ENCODE results near the gene EDEM3.
"Not testable (repeated sequence)": the region's sequence is repeated elsewhere in the genome, so short reads cannot be mapped to it uniquely, and the experiment has no call there.

Gene EDEM3

GRCh38 chr1:184754476-184755225 lies at the start of gene EDEM3:
Gene EDEM3, minus strand, starts transcription at chr1:184754858. Its CDS starts 212 bp downstream, at chr1:184754646.
- DNase-seq = peak; percentile 99

DNA sequence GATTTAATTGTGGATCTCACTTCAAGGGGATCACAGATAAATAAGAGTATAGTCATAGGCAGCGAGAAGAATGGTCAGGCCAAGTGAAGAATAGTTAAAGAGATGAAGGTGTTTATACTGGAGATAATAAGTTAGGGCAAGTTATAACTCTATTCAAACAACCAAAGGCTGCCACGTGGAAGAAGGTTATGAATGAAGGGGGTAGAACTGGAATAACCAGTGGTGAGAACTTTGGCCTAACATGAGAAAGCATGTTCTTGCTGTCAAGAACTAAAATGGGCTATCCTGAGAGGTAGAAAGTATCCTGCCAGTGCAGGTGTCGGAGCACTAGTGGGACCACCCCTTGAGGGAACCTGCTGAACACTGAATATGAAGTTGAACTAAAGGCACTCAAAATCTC lies 49.6 kb upstream of the EDEM3 start:
- DNase-seq = no peak

GRCh38 chr1:184803180-184803492 lies 48.5 kb upstream of the EDEM3 start:
- no peak for DNase-seq

DNA sequence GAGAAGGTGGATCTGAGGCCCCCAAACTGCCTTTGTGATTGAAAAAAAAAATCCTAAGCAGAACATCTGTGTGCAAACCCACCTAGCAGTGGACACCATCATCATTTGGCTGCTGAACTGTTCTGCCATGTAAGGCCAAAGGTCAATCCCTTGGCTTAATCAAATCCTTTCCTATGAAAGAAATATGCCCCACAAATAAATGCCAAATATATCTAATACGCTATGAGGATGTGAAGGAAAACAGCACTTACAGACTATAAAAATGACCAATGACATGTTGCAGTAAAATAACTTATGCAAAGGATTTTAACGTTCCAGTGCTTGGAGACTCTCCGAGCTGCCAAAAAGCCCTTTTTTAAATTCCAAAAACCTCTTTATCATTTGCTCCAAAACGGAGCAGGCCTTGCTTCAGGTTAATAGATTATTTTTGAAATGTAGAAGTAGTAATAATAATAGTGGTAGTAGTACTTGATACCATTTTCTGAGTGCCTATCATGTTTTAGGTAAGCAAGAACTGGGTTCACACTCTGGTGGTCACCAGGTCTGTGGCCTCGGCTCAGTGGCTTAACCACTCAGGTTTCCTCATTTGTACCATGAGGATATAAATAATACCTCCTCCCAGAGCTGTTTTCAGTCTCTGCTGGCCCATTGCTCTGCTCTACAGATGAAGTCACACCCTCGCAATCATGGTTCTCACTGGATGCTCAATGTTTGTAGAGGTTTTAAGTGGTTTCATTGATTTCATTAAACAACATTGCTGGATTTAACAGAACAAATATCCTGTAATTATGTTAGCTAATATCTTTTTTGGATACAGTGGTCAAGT lies 47.9 kb upstream of the EDEM3 start:
- no peak for DNase-seq

DNA sequence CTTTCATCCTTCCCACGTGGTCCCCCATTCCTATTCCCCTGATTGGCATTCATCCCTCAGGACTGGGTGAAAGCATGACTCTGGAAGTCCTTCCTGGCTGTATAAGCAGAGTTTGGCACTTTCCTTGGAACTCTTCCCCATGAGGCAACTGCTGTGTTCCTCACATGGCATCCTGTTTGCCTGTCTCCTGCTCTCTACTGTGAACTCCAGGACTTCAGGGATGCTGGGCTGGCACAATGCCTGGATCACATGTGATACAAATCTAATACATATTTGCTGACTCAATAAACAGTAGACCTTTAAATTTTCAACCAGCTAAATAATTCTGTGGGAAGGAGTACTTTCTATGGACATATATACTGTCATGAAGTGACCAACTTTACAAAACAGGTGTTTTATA lies 46.8 kb upstream of the EDEM3 start:
- DNase-seq = no peak

GRCh38 chr1:184800876-184801275 lies 46.2 kb upstream of the EDEM3 start:
- DNase-seq = no peak

GRCh38 chr1:184793967-184794366 lies 39.3 kb upstream of the EDEM3 start:
- no peak for DNase-seq

GRCh38 chr1:184792450-184792969 lies 37.9 kb upstream of the EDEM3 start:
- DNase-seq = peak; percentile 54

DNA sequence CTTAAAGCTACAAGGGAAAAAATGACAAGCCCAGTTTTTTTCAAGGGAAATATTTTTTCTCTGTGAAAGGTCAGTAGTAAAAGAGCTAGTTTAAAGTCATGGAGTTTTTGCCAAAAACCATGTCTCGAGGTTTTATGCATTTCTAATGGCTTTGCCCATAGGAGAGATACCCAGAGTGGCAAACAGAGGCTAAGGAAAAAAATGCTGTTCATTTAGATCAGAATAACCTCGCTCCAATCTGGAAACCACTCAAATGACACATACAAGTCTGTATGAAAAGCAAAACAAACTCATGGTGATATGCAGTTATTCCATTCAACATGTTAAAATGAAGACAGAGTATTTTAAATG lies 36.9 kb upstream of the EDEM3 start:
- no peak for DNase-seq

DNA sequence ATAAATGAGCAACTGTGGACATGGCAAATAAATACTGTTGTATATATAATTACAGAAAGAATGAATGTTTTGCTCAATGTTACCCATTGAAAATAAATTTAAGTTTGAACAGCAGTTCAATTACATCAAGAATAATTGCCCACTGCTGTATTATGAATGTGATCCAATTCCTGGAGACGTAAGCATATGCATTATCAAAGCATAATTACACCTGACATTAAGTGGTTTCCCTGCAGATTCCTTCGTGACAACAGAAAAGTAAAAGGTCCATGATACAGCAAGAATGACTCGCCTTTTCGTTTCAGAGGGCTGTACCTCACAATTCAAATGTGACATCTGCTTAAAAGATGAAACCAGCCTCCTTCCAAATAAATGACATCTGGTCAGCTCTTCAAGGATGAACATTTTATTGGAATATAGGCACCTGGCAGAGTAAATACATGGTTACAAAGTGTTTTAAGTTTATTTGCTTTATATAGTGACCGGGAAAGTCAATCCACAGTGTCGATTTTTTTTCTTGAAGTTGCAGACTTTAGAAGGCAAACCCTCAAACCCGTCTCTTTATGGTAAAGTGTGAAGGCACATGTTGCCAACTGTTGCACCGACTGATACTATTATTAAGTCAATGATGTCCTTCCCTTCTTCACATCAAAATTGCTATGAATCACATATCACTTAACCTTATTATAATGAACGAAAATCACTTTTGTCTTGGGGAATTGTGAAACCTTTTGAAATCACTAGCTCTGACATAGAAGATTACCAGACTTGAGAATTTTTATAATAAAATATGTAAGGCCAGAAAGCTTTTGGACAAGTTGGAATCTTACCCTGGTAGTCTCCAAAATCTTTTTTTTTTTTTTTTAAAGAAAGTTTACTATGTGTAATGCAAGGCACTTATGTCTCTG lies 36.2 kb upstream of the EDEM3 start:
- DNase-seq = no peak

DNA sequence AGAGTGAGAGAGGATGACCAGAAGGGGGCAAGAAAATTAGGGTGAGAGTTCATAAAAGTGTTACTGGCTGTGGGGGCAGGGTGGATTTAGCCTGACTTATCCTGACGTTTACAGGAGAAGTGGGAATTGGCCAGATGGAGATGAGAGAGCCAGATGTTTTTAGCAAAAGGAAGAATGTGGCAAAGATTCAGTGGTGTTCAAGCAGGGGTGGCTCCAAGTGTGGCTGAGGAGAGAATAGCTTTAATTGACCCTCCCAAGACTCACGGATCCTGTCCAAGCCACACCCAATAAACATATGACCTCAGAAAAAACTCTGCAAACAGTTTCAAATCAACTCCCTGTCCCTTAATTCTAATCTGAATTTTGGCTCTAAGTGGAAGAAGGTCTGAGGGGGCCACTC lies 35.2 kb upstream of the EDEM3 start:
- no peak for DNase-seq

DNA sequence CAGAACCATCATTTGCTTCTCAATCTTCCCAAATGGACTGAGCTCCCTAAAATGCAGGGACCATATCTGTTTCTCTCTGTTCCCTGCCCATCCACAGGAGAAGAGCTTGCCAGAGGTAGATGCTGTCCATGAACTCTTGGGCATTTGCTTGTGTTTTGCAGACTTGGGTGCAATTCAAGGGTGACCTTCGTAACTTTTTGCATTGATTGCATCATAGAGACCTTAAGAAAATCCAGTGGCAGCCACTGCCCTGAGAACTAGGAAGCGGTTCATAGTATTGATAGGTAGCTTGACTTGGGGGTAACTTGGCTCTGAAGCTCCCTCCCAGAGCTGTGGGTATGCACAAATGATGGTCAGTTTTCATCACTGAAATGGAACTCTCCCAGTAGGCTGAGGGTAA lies 34.3 kb upstream of the EDEM3 start:
- no peak for DNase-seq

DNA sequence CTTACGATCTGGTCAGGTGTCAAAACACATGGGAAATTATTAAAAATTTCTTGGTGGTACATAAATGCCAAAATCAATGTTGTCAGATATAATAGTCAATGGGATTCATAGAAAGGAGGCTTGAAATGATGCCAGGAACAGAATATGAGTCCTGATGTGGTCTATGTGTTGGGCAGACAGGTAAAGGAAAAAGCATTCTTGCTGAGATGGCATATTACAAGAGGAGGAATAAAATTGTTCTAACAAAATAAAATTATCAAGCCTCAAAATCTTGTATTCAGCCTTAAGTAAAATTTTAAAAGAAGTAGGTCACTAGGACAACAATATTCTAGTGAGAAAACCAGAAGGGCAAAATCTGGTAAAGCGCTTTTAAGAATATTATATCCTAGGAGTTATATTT lies 30.9 kb upstream of the EDEM3 start:
- DNase-seq = no peak

DNA sequence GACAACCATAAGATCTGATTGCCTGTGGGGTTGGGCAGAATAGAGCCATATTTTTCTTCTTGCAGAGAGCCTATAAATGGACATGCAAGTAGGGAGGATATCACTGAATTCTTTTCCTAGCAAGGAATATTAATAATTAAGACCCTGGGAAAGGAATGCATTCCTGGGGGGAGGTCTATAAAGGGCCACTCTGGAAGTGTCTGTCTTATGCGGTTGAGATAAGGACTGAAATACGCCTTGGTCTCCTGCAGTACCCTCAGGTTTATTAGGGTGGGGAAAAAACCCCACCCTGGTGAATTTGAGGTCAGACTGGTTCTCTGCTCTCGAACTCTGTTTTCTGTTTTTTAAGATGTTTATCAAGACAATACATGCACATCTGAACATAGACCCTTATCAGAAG lies 29.1 kb upstream of the EDEM3 start:
- not testable (repeated sequence) for DNase-seq

DNA sequence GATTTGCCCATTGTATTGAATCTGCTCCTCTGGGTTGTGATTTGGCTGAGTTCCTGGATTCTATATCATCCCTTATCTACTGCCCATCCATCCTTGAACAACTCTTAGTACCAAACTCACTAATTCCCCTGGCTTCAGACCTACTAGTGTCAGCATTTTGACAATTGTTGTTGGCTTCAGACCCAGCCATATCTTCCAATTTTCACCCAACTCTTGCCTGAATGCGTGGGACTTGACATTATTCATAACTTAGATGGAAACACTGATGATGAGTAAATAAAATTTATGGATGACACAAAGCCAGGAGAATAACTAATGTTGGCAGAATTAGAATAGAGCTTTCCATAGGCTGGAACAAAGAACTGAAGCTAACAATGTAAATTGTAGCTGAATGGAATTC lies 27.3 kb upstream of the EDEM3 start:
- no peak for DNase-seq

GRCh38 chr1:184775885-184776284 lies 21.2 kb upstream of the EDEM3 start:
- no peak for DNase-seq

DNA sequence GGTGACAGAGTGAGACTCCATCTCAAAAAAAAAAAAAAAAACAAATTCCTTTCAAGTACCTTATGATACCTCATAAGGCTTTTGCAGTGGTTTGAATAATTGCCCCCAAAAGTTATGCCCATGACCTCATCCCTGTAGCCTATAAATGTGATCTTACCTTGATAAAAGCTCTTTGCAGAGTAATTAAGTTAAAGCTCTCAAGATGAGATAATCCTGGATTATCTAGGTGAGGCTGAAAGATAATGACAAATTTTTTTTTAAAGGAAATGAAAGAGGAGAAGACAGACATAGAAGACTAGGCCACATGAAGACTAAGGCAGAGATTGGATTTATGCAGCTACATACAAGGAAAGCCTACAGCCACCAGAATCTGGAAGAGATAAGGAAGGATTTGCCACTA lies 20.7 kb upstream of the EDEM3 start:
- DNase-seq = no peak

GRCh38 chr1:184773762-184774320 lies 19.2 kb upstream of the EDEM3 start:
- no peak for DNase-seq

- DNase-seq = no peak
Observed at GRCh38 chr1:184771190-184771691, 16.6 kb upstream of the EDEM3 start.

GRCh38 chr1:184770181-184770979 lies 15.7 kb upstream of the EDEM3 start:
- DNase-seq = no peak

DNA sequence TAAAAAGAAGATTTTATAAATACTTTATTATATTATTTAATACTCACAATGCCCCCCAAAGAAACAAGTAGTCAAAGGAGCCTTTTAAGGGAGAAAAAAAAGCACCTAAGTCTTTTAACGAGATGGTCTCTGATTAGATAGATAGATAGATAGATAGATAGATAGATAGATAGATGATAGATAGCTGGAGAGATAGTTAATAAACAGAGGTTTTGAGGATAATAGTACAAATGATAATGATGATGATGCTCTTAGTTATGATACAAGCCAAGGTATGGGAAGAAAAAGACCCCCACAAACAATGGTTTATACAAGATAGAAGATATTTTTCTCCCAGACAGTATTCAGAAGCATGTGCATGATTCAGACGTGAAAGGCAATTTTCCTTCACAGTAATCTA lies 14.6 kb upstream of the EDEM3 start:
- DNase-seq = no peak

- DNase-seq = no peak
Observed at GRCh38 chr1:184768467-184768866, 13.8 kb upstream of the EDEM3 start.
